ENCODE measurements around the gene KCNG1.
"Not testable (repeated sequence)": the region's sequence is repeated elsewhere in the genome, so short reads cannot be mapped to it uniquely, and the experiment has no call there.

Gene KCNG1

GRCh38 chr20:51022803-51023616 is at the start of gene KCNG1:
Gene KCNG1 (minus strand): TSS chr20:51023107. CDS start chr20:51010338, 12,769 bp downstream.
- DNase-seq (ENCODE audit: low read depth in 2 of 2): no peak

- no peak for DNase-seq (ENCODE audit: low read depth in 2 of 2)
Measured at GRCh38 chr20:51070621-51071020, 47.7 kb upstream of the KCNG1 start.

GRCh38 chr20:51067792-51068191 is 44.9 kb upstream of the KCNG1 start:
- DNase-seq (ENCODE audit: low read depth in 2 of 2): no peak

GRCh38 chr20:51065615-51066014 is 42.7 kb upstream of the KCNG1 start:
- DNase-seq (ENCODE audit: low read depth in 2 of 2): no peak

- no peak for DNase-seq (ENCODE audit: low read depth in 2 of 2)
Measured at GRCh38 chr20:51064137-51064536, 41.2 kb upstream of the KCNG1 start.

GRCh38 chr20:51062065-51062464 is 39.2 kb upstream of the KCNG1 start:
- DNase-seq (ENCODE audit: low read depth in 2 of 2): no peak

GRCh38 chr20:51061418-51062045 is 38.6 kb upstream of the KCNG1 start:
- DNase-seq (ENCODE audit: low read depth in 2 of 2): no peak

- DNase-seq (ENCODE audit: low read depth in 2 of 2): no peak
Measured at GRCh38 chr20:51060301-51060700, 37.4 kb upstream of the KCNG1 start.

GRCh38 chr20:51059862-51060261 is 37.0 kb upstream of the KCNG1 start:
- no peak for DNase-seq (ENCODE audit: low read depth in 2 of 2)

- no peak for DNase-seq (ENCODE audit: low read depth in 2 of 2)
Measured at GRCh38 chr20:51058017-51058416, 35.1 kb upstream of the KCNG1 start.

- no peak for DNase-seq (ENCODE audit: low read depth in 2 of 2)
Measured at GRCh38 chr20:51054233-51054632, 31.3 kb upstream of the KCNG1 start.

GRCh38 chr20:51050531-51051075 is 27.7 kb upstream of the KCNG1 start:
- DNase-seq (ENCODE audit: low read depth in 2 of 2): no peak

GRCh38 chr20:51046021-51046985 is 23.4 kb upstream of the KCNG1 start:
- DNase-seq (ENCODE audit: low read depth in 2 of 2): no peak

GRCh38 chr20:51045492-51045891 is 22.6 kb upstream of the KCNG1 start:
- DNase-seq (ENCODE audit: low read depth in 2 of 2): not testable (repeated sequence)

GRCh38 chr20:51044796-51045195 is 21.9 kb upstream of the KCNG1 start:
- no peak for DNase-seq (ENCODE audit: low read depth in 2 of 2)

GRCh38 chr20:51043811-51044210 is 20.9 kb upstream of the KCNG1 start:
- DNase-seq (ENCODE audit: low read depth in 2 of 2): no peak

- DNase-seq (ENCODE audit: low read depth in 2 of 2): no peak
Measured at GRCh38 chr20:51042657-51043247, 19.8 kb upstream of the KCNG1 start.

GRCh38 chr20:51042064-51042463 is 19.2 kb upstream of the KCNG1 start:
- no peak for DNase-seq (ENCODE audit: low read depth in 2 of 2)

- no peak for DNase-seq (ENCODE audit: low read depth in 2 of 2)
Measured at GRCh38 chr20:51037532-51038115, 14.7 kb upstream of the KCNG1 start.

- DNase-seq (ENCODE audit: low read depth in 2 of 2): no peak
Measured at GRCh38 chr20:51036827-51037531, 14.1 kb upstream of the KCNG1 start.

Data from stimulated activated CD8-positive, alpha-beta memory T cell treated with anti-CD3 and anti-CD28 coated beads, Interleukin-7, amount 100 ng/mL, for 4 hours (primary cell).